H1 (cell line): Measurements from ENCODE around the gene GALNT17. TPM values are rescaled to one million over a fixed set of nuclear protein-coding genes. Genes with fewer than 3 reads are reported as not detected.

Experiments
- CTCF ChIA-PET: fragments of 300-600 bp; sonication (Branson Sonifier 250); formaldehyde crosslinking; loops from one replicate; lab custom pipeline; 2021; ENCODE audit not compliant: partially characterized antibody; lab: Charles Lee
- POLR2A ChIA-PET: fragments of 300-600 bp; sonication (Branson Sonifier 250); formaldehyde crosslinking; loops from one replicate; lab custom pipeline; 2021; ENCODE audit warnings: inconsistent platforms; ENCODE audit not compliant: partially characterized antibody; lab: Charles Lee
- DNase-seq, 2 experiments: peaks; one replicate each; pipeline versions ENCODE4 v3.0.0 to v3.0.0-alpha.2; 2010 to 2022; ENCODE audit warnings: low spot score in 2 of 2, low read depth in 1 of 2, mixed read lengths in 1 of 2
- FAIRE-seq: peaks from 2 replicates; lab custom pipeline; 2011; peaks lifted over from hg19 to GRCh38; lab: Jason Lieb, UNC
- H2AFZ ChIP-seq: 2 replicates; pipeline ENCODE4 v1.8.1; 2012; ENCODE audit warnings: low read length, inconsistent platforms
- H2AK5ac ChIP-seq: 2 replicates; pipeline ENCODE4 v1.6.1; 2013; ENCODE audit warnings: low read depth, low read length
- H2BK120ac ChIP-seq: replicated peaks from 2 replicates; pipeline ENCODE3; 2013; ENCODE audit warnings: low read depth, low read length, inconsistent platforms
- H2BK12ac ChIP-seq: 2 replicates; pipeline ENCODE4 v1.6.1; 2013; ENCODE audit warnings: low read depth, low read length
- H2BK15ac ChIP-seq: 2 replicates; pipeline ENCODE4 v1.6.1; 2013; ENCODE audit warnings: low read length
- H2BK20ac ChIP-seq: 2 replicates; pipeline ENCODE4 v1.6.1; 2013; ENCODE audit warnings: low read length
- H2BK5ac ChIP-seq: 2 replicates; pipeline ENCODE4 v1.6.1; 2013; ENCODE audit warnings: low read depth, low read length
- H3K14ac ChIP-seq: 2 replicates; pipeline ENCODE4 v1.6.1; 2013; ENCODE audit warnings: inconsistent platforms; ENCODE audit not compliant: insufficient read length
- H3K18ac ChIP-seq: 2 replicates; pipeline ENCODE4 v1.6.1; 2013; ENCODE audit warnings: low read length; ENCODE audit errors: extremely low read depth
- H3K23ac ChIP-seq: 2 replicates; pipeline ENCODE4 v1.6.1; 2013; ENCODE audit warnings: inconsistent platforms; ENCODE audit not compliant: insufficient read length
- H3K23me2 ChIP-seq: 2 replicates; pipeline ENCODE4 v1.6.1; 2013; ENCODE audit warnings: low read depth, low read length
- H3K27ac ChIP-seq: 2 replicates; pipeline ENCODE4 v1.6.1; 2011; ENCODE audit warnings: low read depth, low read length, inconsistent platforms
- H3K27me3 ChIP-seq, 4 experiments: replicated peaks in 1 of 4; 1 replicate in 1 of 4; 2 replicates in 3 of 4; pipeline versions ENCODE4 v1.6.1 to v1.8.1; 2011 to 2013; ENCODE audit warnings: low read length in 3 of 4, mild to moderate bottlenecking in 3 of 4, inconsistent platforms in 2 of 4, mixed read lengths in 2 of 4, moderate library complexity in 1 of 4; ENCODE audit not compliant: control insufficient read depth in 3 of 4, insufficient read depth in 3 of 4; ENCODE audit errors: extremely low read depth in 1 of 4
- H3K36me3 ChIP-seq, 4 experiments: 2 replicates each; pipeline versions ENCODE4 v1.6.1 to v1.8.1; 2011 to 2013; ENCODE audit warnings: mild to moderate bottlenecking in 4 of 4, low read length in 3 of 4, moderate library complexity in 2 of 4, control low read depth in 1 of 4, inconsistent platforms in 1 of 4; ENCODE audit not compliant: insufficient read depth in 4 of 4, control insufficient read depth in 2 of 4
- H3K4ac ChIP-seq: replicated peaks from 2 replicates; pipeline ENCODE3; 2013; ENCODE audit warnings: low read length, low read depth, mixed read lengths, inconsistent platforms; ENCODE audit not compliant: insufficient read length
- H3K4me1 ChIP-seq, 4 experiments: replicated peaks in 1 of 4; 1 replicate in 1 of 4; 2 replicates in 3 of 4; pipeline versions ENCODE4 v1.6.1 to v1.8.1; 2011 to 2013; ENCODE audit warnings: low read length in 3 of 4, inconsistent platforms in 2 of 4, mixed read lengths in 1 of 4; ENCODE audit not compliant: insufficient read depth in 4 of 4, control insufficient read depth in 3 of 4
- H3K4me2 ChIP-seq, 2 experiments: 2 replicates each; pipeline versions ENCODE4 v1.6.1 to v1.8.1; 2011 to 2013; ENCODE audit warnings: low read depth in 2 of 2, low read length in 2 of 2, control low read depth in 1 of 2, inconsistent platforms in 1 of 2, mild to moderate bottlenecking in 1 of 2; ENCODE audit not compliant: insufficient read depth in 1 of 2
- H3K4me3 ChIP-seq, 4 experiments: fragments of 200-600, 300-600 bp in 1 of 4; sonication (generic), shearing (Covaris generic), sonication (Bioruptor Twin) in 1 of 4; 2 replicates each; pipeline versions ENCODE4 v1.5.1 to v1.8.1; 2011 to 2016; ENCODE audit warnings: low read length in 4 of 4, low read depth in 3 of 4, control low read depth in 2 of 4, inconsistent platforms in 2 of 4, mild to moderate bottlenecking in 2 of 4, mixed read lengths in 1 of 4, moderate library complexity in 1 of 4; ENCODE audit not compliant: insufficient read depth in 2 of 4; ENCODE audit errors: extremely low read depth in 1 of 4
- H3K56ac ChIP-seq: replicated peaks from 2 replicates; pipeline ENCODE3; 2013; ENCODE audit warnings: low read depth, mild to moderate bottlenecking, mixed read lengths, low read length, inconsistent platforms; ENCODE audit not compliant: insufficient read length
- H3K79me1 ChIP-seq: 2 replicates; pipeline ENCODE4 v1.6.1; 2013; ENCODE audit warnings: low read depth, low read length, control low read depth
- H3K79me2 ChIP-seq, 2 experiments: 2 replicates each; pipeline versions ENCODE4 v1.6.1 to v1.8.1; 2012 to 2013; ENCODE audit warnings: low read length in 2 of 2, mild to moderate bottlenecking in 2 of 2, inconsistent platforms in 1 of 2; ENCODE audit not compliant: insufficient read depth in 2 of 2, control insufficient read depth in 1 of 2
- H3K9ac ChIP-seq, 4 experiments: replicated peaks in 1 of 4; 1 replicate in 1 of 4; 2 replicates in 3 of 4; pipeline versions ENCODE4 v1.6.1 to v1.8.1; 2011 to 2013; ENCODE audit warnings: low read depth in 3 of 4, low read length in 3 of 4, control low read depth in 2 of 4, mild to moderate bottlenecking in 2 of 4, moderate library complexity in 2 of 4, inconsistent platforms in 1 of 4; ENCODE audit errors: extremely low read depth in 1 of 4
- H3K9me3 ChIP-seq, 2 experiments: 2 replicates each; pipeline versions ENCODE4 v1.6.1 to v1.8.1; 2012 to 2013; ENCODE audit warnings: mild to moderate bottlenecking in 2 of 2, moderate library complexity in 2 of 2, control low read depth in 1 of 2, inconsistent platforms in 1 of 2, low read depth in 1 of 2, low read length in 1 of 2, mixed read lengths in 1 of 2; ENCODE audit not compliant: insufficient read depth in 2 of 2
- H4K20me1 ChIP-seq, 2 experiments: replicated peaks in 1 of 2; 2 replicates each; pipeline versions ENCODE3 to v1.8.1; 2011 to 2013; ENCODE audit warnings: inconsistent platforms in 2 of 2, low read length in 2 of 2, mild to moderate bottlenecking in 1 of 2; ENCODE audit not compliant: insufficient read depth in 2 of 2, control insufficient read depth in 1 of 2
- H4K5ac ChIP-seq: 2 replicates; pipeline ENCODE4 v1.6.1; 2013; ENCODE audit warnings: low read length, low read depth, mixed read lengths, inconsistent platforms; ENCODE audit not compliant: insufficient read length
- H4K8ac ChIP-seq: 2 replicates; pipeline ENCODE4 v1.8.0; 2013; ENCODE audit warnings: mild to moderate bottlenecking, moderate library complexity, low read length, inconsistent platforms; ENCODE audit not compliant: insufficient read depth; ENCODE audit errors: extremely low read depth
- H4K91ac ChIP-seq: replicated peaks from 2 replicates; pipeline ENCODE3; 2013; ENCODE audit warnings: low read length, mixed read lengths, inconsistent platforms; ENCODE audit not compliant: insufficient read length
- ATF3 ChIP-seq: IDR thresholded peaks from 2 replicates; pipeline ENCODE4 v1.6.1; 2011; ENCODE audit warnings: low read depth, mild to moderate bottlenecking, low read length; ENCODE audit not compliant: insufficient read depth
- BCL11A ChIP-seq, 2 experiments: IDR thresholded peaks; one replicate each; pipeline ENCODE4 v1.6.1; 2011; ENCODE audit warnings: low read depth in 2 of 2, low read length in 2 of 2, mild to moderate bottlenecking in 2 of 2
- BRCA1 ChIP-seq: IDR thresholded peaks from 2 replicates; pipeline ENCODE4 v1.6.1; 2012; ENCODE audit warnings: low read depth, low read length, improper control_type of control experiment
- CBX8 ChIP-seq: fragments of 300-800, 300-1000 bp; sonication (generic); IDR thresholded peaks from 2 replicates; pipeline ENCODE4 v1.7.1; 2016; ENCODE audit warnings: low read depth, low read length, borderline replicate concordance
- CEBPB ChIP-seq: IDR thresholded peaks from 2 replicates; pipeline ENCODE4 v1.6.1; 2012; ENCODE audit warnings: low read depth, low read length
- CTBP2 ChIP-seq: IDR thresholded peaks from 2 replicates; pipeline ENCODE4 v1.7.0; 2011; ENCODE audit warnings: borderline replicate concordance, mild to moderate bottlenecking, moderate library complexity, mixed read lengths, low read length; ENCODE audit not compliant: insufficient read depth, insufficient read length
- NRF1 ChIP-seq: IDR thresholded peaks from 2 replicates; pipeline ENCODE4 v1.6.1; 2011; ENCODE audit warnings: mild to moderate bottlenecking, low read depth, low read length, improper control_type of control experiment
- RBBP5 ChIP-seq: IDR thresholded peaks from 2 replicates; pipeline ENCODE4 v1.7.1; 2012; ENCODE audit warnings: low read depth, mild to moderate bottlenecking, inconsistent platforms, low read length, moderate library complexity, borderline replicate concordance
- RXRA ChIP-seq: IDR thresholded peaks from 2 replicates; pipeline ENCODE4 v1.6.1; 2011; ENCODE audit warnings: low read depth, mild to moderate bottlenecking, low read length, moderate library complexity; ENCODE audit not compliant: insufficient read depth
- SP1 ChIP-seq: IDR thresholded peaks from 2 replicates; pipeline ENCODE4 v1.6.1; 2011; ENCODE audit warnings: low read depth, low read length
- SP2 ChIP-seq: IDR thresholded peaks from 2 replicates; pipeline ENCODE4 v1.6.1; 2012; ENCODE audit warnings: mild to moderate bottlenecking, low read length, inconsistent platforms
- SRF ChIP-seq: IDR thresholded peaks from 2 replicates; pipeline ENCODE4 v1.6.1; 2011; ENCODE audit warnings: mild to moderate bottlenecking, low read depth, low read length, moderate library complexity
- SUZ12 ChIP-seq: fragments of 200-600 bp; sonication (generic); IDR thresholded peaks from 2 replicates; pipeline ENCODE4 v1.6.1; 2012; ENCODE audit warnings: mild to moderate bottlenecking, inconsistent platforms, low read length, moderate library complexity, mixed read lengths
- TBP ChIP-seq: IDR thresholded peaks from 2 replicates; pipeline ENCODE4 v1.6.1; 2011; ENCODE audit warnings: low read depth, low read length, improper control_type of control experiment
- WGBS, 2 experiments: shearing (Covaris generic) in 1 of 2; methylation state at CpG; one replicate each; pipeline versions ENCODE4 v1.1.6 to v1.1.7; 2013 to 2015; ENCODE audit warnings: low lambda C conversion rate in 2 of 2, mixed read lengths in 2 of 2, inconsistent platforms in 1 of 2, low coverage in 1 of 2, missing lambda C conversion rate in 1 of 2; ENCODE audit not compliant: insufficient replicate concordance in 2 of 2, insufficient coverage in 1 of 2, insufficient read length in 1 of 2; ENCODE audit errors: extremely low coverage in 1 of 2, missing lambda C conversion rate in 1 of 2; 5-methylcytosine and 5-hydroxymethylcytosine counted together
- polyA plus RNA-seq, 7 experiments: library from polyadenylated mRNA; depleted of rRNA in 3 of 7; stranded (reverse) in 5 of 7; unstranded in 2 of 7; fragments of >200 nt in 5 of 7; fragments of 200-250 nt in 2 of 7; gene quantifications; 1 replicate in 5 of 7; 2 replicates in 1 of 7; 4 replicates in 1 of 7; pipeline versions ENCODE4 v1.2.1 to v1.2.3, GENCODE V29; 2011 to 2013; ENCODE audit warnings: missing spikeins in 2 of 7, mixed read lengths in 2 of 7
- total RNA-seq: library from RNA; stranded (reverse); fragmentation: NEBNext Ultra II Directional; extraction: Animal tissue kit (Norgen Biotek cat#: 25700); gene quantifications from 2 replicates; pipeline ENCODE4 v1.2.1, GENCODE V29; 2021

The GALNT17 gene
- total and polyA plus RNA-seq, 2 of the 8 experiments (the other 6 are each of a cell fraction or from before 2014, with no cell fraction given) = 37.7 to 47.0 TPM

GRCh38 chr7:71665716-71666115 is 533.8 kb downstream of the GALNT17 start:
- H2BK15ac ChIP-seq = no peak overlapping the region
- H3K18ac ChIP-seq = no peak overlapping the region
- no peaks in the 10 kb centered on the region for H3K79me2 ChIP-seq
- no peak overlapping the region for H2BK12ac ChIP-seq
- no peak overlapping the region for H3K27ac ChIP-seq
- H3K23ac ChIP-seq = no peak overlapping the region
- FAIRE-seq (no peak), DNase-seq (no peak)
- H3K36me3 ChIP-seq = no peaks in the 10 kb centered on the region
- no peaks in the 10 kb centered on the region for H3K23me2 ChIP-seq
- no peak overlapping the region for H3K14ac ChIP-seq
- POLR2A ChIA-PET = interaction anchor here (0.7 kb wide), 1 partner anchor 24 kb away, joined by 3 read pairs; no protein-coding TSS in a partner anchor
- H4K5ac ChIP-seq = no peak overlapping the region
- no peak overlapping the region for H2AK5ac ChIP-seq
- no peak overlapping the region for H2BK5ac ChIP-seq
- WGBS, 2 experiments = 73% methylated on average over 3 of the region's 3 CpGs; no CpG with 5 or more reads in 1 of the 2 experiments
- no peaks in the 10 kb centered on the region for H4K20me1 ChIP-seq
- H2BK20ac ChIP-seq = no peak overlapping the region
- H3K79me1 ChIP-seq = no peaks in the 10 kb centered on the region
- H3K4me2 ChIP-seq = no peak overlapping the region
- no peak overlapping the region for H2AFZ ChIP-seq
- CTCF ChIA-PET = interaction anchor here (1.2 kb wide), 1 partner anchor 71 kb away, joined by 3 read pairs; no protein-coding TSS in a partner anchor
- H4K91ac ChIP-seq = no peak overlapping the region
- H3K4me1 ChIP-seq = no peaks in the 10 kb centered on the region
- H3K27me3 ChIP-seq = no peaks in the 10 kb centered on the region
- H3K56ac ChIP-seq = no peak overlapping the region
- no peak overlapping the region for H3K4me3 ChIP-seq
- no peak overlapping the region for H4K8ac ChIP-seq
- no peaks in the 10 kb centered on the region for H3K9me3 ChIP-seq
- H3K4ac ChIP-seq = no peak overlapping the region
- H3K9ac ChIP-seq = no peak overlapping the region
- no peak overlapping the region for H2BK120ac ChIP-seq
- no peak for TF ChIP-seq RXRA
- no peak for TF ChIP-seq TBP
- TF ChIP-seq BCL11A (IDR thresholded peaks at IDR 0.05; ENCODE audit: low read depth in 2 of 2, low read length in 2 of 2) = no peak
- TF ChIP-seq SP1 = no peak
- TF ChIP-seq SP2 = no peak
- TF ChIP-seq ATF3 = no peak
- no peak for TF ChIP-seq CBX8
- TF ChIP-seq CTBP2 = no peak
- TF ChIP-seq SRF = no peak
- no peak for TF ChIP-seq BRCA1
- TF ChIP-seq NRF1 = no peak
- no peak for TF ChIP-seq RBBP5
- TF ChIP-seq CEBPB = no peak
- no peak for TF ChIP-seq SUZ12
